Vagina (tissue), 2 donors: ENCODE data around the gene SORCS1.

ENCODE experiments used
- CTCF ChIP-seq, 3 experiments: fragments of 450-650 bp in 2 of 3; fragments of 200-600 bp in 1 of 3; sonication (generic) in 1 of 3; IDR thresholded peaks; one replicate each; pipeline ENCODE4 v1.5.1; 2017 to 2019; ENCODE audit warnings: antibody characterized with exemption in 3 of 3, mild to moderate bottlenecking in 2 of 3, moderate library complexity in 2 of 3
- POLR2A ChIP-seq, 2 donors: fragments of 450-650 bp; IDR thresholded peaks; one replicate each; pipeline ENCODE4 v1.6.1; 2017; ENCODE audit warnings: antibody characterized with exemption in 2 of 2, mild to moderate bottlenecking in 2 of 2, moderate library complexity in 2 of 2
- POLR2AphosphoS5 ChIP-seq, 2 donors: sonication (generic); formaldehyde crosslinking; IDR thresholded peaks; one replicate each; pipeline ENCODE4 v1.9.0; 2017; ENCODE audit warnings: antibody characterized with exemption in 2 of 2, mild to moderate bottlenecking in 2 of 2, low read depth in 1 of 2; ENCODE audit not compliant: insufficient read depth in 1 of 2

DNA sequence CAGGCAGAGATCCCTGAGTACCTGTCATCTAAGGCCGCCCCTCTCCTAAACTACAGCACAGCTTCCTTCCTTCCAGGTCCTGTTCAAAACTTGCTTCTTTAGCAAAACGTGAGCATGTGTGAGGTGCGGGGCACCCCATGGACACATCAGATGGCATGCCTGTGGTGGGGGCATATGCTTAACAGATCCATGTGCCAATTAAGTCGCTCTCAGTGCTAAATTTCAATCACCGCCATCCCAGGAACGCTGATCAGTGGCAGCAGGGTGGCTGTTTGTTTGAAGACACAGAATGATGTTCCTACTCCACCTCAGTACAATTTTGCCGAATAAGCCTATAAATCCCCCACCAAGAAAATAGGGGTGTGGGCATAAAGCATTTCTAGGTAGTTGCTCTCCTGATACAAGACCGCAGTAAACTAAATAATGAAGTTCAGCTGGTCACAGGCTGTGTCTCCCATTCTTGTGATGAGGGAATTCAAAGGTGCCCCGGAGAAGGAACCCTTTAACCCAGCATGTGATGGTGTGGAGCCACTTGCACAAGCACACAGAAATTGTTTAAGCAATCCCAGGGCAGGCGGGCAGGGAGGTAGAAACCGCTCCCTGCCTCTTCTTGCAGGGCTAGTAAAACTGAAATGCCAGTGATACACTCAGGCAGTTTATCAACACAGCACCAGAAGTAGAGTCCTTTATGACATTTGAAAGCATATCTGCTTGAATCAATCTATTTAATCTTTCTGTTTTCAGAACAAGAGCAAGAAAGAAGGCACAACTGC lies 205.7 kb downstream of the SORCS1 start:
- TF ChIP-seq CTCF (IDR thresholded peaks at IDR 0.05) (no peak), POLR2A (IDR thresholded peaks at IDR 0.05) (no peak), POLR2AphosphoS5 (IDR thresholded peaks at IDR 0.05; ENCODE audit: insufficient read depth in 1 of 2, low read depth in 1 of 2) (no peak)
